GM12874 (cell line): ENCODE data around the gene BARX1.

ENCODE experiments used
- CTCF ChIP-seq: IDR thresholded peaks from 2 replicates; pipeline ENCODE4 v1.5.1; 2011; ENCODE audit warnings: low read depth, mild to moderate bottlenecking, control low read depth, low read length, moderate library complexity; ENCODE audit not compliant: insufficient read depth

BARX1 gene

GRCh38 chr9:93902780-93903655 lies 52.1 kb downstream of the BARX1 start:
- no peak for TF ChIP-seq CTCF

- TF ChIP-seq CTCF = no peak
Measured at GRCh38 chr9:93902051-93902779, 52.9 kb downstream of the BARX1 start.
